SH-SY5Y (cell line): ENCODE measurements around the gene RIN2.

ENCODE experiments used
- GATA2 ChIP-seq: IDR thresholded peaks from 2 replicates; pipeline ENCODE4 v1.6.1; 2011; ENCODE audit warnings: mild to moderate bottlenecking, low read depth, low read length
- GATA3 ChIP-seq: IDR thresholded peaks from 2 replicates; pipeline ENCODE4 v1.6.1; 2011; ENCODE audit warnings: low read depth, mild to moderate bottlenecking, low read length, moderate library complexity

- TF ChIP-seq GATA2 (no peak), GATA3 (no peak)
Observed at GRCh38 chr20:19741924-19742323, 16.1 kb upstream of the RIN2 start.
